ENCODE data around the gene CEP19.

CEP19 gene

DNA sequence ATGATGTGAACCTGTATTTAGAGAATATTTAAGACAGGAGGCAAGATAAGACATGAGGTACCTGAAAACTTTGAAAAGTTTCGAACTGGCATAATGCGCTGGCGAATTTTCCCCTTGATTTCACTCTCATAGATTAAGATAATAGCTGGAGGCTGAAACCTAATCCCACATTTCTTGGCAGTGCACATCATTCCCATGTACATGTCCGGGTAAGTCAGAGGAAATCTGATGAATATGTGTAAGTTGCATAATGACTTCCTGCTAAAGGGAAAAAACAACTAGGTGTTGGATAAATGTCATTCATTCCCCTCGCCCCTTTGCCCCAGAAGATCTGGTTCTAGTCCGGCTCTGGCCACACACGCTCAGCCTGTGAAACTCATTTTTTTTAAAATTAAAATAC is 3.6 kb downstream of the CEP19 start:
- DNase-seq (ENCODE audit: low spot score) = no peak

DNA sequence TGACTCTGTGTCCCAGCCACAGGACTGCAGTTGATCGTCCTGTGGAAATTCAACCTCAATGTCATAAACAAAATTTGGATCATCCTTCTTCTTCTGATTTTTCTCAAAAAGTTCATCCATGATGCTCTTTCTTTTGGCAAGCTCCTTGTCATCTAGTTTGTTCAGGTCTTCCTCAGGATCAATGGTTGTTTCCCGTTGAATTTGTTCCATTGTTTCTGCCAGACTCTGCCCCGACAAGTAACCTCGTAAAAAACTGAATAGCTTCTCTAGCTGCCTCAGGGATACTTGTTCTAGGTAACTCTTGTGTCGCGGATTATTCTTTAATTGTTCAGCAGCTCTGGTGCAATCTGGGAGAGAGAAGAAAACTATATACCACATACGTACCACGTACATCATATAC is 4.5 kb downstream of the CEP19 start:
- DNase-seq (ENCODE audit: low spot score) = no peak

DNA sequence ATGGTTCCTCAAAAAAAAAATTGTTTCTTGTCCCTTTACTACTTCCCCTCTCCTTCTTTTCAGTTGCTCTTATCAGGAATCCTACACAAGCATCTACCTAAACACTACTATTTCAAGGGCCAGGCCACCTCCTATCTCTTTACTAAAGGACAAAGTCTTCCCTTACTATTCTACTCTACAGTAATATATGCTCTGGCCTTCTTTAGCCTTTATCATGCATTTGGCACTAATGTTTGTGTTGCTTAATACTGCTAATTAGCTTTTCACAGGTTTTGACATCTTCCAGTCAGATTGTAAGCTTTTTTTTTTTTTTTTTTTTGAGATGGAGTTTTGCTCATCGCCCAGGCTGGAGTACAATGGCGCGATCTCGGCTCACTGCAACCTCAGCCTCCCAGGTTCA is 5.3 kb downstream of the CEP19 start:
- DNase-seq (ENCODE audit: low spot score) = no peak

DNA sequence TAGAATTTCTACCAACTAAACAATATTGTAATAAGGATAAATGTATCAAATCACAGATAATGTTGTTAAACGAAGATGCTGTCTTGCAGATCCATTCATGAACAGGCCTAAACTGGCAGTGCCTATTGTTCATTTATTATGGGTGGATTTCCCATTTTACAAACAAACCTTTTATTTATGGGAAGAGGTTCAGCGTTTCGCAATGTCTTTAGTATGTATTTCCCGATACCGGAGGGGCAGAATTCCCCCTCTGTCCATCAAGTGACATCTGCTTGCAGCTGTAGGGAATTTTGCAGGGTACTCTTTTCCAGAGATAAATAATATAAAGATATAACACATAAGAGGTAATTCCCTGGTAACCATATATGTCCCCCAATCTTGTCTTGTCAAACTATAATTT is 5.7 kb downstream of the CEP19 start:
- DNase-seq (ENCODE audit: low spot score) = no peak

DNA sequence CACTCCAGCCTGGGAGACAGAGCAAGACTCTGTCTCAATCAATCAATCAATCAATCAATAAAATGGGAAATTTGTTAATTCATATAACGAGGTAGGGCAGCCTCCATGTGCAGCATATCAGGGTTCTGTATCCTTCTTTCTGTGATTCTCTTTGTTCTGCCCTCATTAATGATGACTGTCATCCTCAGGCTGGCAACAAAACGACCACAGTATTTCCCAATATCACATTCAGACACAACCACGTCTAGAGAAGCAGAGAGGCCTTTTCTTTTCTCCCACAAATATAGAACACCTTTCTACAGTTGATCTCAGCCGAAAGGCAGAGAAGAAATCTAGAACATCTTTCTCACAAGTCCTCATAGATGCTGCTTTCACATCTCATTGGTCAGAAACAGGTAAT is 11.2 kb downstream of the CEP19 start:
- no peak for DNase-seq (ENCODE audit: low spot score)

DNA sequence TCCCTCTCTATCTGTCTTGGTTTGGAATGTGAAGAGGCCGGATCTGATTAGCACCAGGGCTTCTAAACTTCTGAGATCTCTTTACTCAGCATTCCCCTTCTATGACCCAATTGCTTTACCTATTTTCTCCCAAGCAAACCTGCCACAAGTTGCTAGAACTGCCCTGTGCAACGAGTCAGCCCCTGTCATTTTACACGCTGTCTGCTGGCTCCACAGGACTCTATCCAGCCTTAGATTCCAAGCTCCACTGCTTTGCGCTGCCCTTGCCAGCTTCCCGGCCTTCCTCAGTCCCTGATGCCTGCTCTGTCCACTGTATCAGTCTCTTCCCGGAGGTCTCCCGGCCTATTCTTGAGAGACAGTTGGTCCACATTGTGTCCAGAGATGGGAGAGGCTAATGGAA is 12.3 kb downstream of the CEP19 start:
- no peak for DNase-seq (ENCODE audit: low spot score)

DNA sequence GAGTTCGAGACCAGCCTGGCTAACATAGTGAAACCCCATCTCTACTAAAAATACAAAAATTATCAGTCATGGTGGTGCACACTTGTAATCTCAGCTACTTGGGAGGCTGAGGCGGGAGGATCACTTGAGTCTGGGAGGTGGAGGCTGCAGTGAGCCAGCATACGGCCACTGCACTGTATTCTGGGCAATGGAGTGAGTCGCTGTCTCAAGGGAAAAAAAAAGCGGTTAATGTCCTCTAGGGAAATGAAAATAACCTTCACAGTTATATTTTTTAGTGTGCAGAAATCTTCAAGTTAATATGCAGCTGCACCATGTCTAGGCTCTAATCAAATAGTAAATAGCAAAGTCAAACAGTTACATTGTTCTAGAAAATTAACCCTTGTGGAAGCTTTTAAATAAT is 14.8 kb downstream of the CEP19 start:
- no peak for DNase-seq (ENCODE audit: low spot score)

DNA sequence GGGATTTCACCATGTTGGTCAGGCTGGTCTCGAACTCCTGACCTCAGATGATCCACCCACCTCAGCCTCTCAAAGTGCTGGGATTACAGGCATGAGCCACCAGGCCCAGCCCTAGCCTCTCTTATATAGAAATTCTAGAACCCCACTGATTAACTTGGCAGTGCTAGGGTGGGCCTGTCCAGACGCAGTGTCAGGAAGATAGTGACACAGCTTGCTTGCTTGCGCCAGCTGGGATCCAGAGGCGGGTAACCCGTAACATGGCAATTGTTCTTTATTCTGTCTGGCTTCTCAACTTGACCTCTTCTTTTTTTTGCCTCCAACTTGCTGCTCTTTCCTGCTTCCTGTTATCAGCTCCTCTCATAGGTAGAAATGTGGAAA is 16.2 kb downstream of the CEP19 start:
- DNase-seq (ENCODE audit: low spot score) = no peak

DNA sequence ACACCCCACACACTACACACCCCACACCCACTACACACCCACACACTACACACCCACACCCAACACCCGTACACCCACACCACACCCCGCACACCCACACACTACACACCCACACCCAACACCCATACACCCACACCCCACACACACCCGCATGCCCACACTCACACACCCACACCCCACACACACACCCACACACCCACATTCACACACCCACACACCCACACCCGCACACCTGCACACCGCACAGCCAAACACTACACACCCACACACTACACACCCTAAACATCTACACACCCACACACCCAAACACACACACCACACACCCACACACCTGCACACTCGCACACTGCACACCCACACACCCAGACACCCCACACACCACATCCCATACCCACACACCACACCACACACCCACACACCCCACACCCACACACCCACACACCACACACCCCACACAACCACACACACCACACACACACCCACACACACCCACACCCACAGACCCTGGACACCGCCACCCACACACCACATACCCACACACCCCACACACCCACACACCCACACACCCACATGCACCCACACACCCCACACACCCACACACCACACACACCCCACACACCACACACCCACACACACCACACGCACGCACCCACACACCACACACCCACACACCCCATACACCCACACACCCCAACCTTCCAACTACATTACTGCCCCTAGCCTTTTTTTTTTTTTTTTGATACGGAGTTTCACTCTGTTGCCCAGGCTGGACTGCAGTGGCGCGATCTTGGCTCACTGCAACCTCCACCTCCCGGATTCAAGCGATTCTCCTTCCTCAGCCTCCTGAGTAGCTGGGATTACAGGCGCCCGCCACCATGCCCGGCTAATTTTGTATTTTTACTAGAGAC is 16.9 kb downstream of the CEP19 start:
- DNase-seq (ENCODE audit: low spot score) = no peak

DNA sequence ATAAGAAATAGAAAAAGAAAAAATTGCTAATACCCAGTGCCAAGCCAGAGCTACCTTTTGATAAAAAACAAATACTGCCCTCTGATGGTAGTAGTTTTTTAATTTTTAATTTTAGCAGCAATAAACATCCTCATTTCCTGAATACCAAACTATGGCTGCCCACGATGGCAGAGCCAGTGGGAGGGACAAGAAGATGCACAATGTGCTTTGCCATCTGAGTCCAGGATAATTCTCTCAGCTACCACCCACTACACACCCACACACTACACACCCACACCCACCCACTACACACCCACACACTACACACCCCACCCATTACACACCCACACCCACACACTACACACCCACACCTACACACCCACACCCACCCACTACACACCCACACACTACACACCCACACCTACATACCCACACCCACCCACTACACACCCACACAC is 17.8 kb downstream of the CEP19 start:
- no peak for DNase-seq (ENCODE audit: low spot score)

DNA sequence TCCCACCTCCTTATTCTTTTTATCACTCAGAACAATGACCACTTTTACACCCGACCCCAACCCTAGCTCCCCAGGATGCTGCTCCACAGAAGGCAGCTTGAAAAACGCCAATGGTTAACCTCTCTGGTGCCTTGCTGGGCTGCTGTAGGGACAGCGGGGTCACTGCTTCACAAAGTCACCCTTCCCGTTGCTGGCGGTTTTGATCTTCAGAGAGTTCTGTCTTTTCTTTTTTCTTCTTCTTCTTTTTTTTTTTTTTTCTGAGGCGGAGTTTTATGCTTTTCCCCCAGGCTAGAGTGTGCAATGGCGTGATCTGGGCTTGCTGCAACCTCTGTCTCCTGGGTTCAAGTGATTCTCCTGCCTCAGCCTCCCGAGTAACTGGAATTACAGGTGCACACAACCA is 20.7 kb downstream of the CEP19 start:
- DNase-seq (ENCODE audit: low spot score) = no peak

DNA sequence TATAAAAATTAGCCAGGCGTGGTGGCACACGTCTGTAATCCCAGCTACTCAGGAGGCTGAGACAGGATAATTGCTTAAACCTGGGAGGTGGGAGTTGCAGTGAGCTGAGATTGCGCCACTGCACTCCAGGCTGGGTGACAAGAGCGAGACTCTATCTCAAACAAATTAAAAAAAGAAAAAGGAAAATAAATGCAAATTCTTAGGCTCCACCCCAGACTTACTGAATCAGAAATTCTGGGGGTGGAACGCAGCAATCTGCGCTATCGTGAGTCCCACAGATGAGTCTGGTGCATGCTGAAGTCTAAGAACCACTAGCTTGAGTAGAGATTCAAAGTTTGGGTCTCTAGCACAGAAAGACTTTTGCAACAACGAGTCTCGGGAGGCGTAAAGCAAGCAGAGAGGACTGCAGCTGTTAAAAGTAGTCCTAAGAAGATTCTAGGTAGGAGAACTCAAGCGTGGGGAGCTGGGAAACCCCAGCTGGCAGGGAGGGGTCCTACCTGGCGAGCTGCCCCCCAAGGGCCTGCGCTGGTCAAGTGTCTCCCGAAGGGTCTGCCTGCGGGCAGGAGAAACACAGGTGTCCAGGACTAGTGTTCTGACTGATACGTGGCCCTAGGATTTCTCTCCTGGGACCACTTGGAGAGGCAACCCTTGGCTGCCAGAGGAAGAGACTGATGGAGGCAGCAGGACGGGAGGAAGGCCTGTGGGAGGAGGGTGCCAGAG is 21.9 kb downstream of the CEP19 start:
- DNase-seq (ENCODE audit: low spot score) = no peak

DNA sequence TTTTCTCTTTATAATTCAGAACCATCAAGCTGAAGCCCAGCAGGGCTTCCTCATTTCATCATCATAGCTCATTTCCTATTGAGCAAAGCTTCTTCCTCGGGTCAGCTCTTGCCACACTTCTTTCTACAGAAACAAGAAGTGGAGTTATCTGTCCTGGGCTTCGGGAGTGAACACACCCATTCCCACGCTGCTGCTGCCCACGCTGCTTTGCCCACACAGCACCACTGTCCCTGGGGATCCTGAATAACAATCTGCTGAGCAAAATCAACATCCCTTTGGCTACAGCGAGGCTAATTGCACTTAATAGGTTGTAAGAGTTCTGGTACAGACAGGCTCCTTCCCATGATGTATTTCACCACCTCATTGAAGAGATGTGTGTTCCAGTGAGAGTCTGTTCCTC is 23.7 kb downstream of the CEP19 start:
- DNase-seq (ENCODE audit: low spot score) = no peak

DNA sequence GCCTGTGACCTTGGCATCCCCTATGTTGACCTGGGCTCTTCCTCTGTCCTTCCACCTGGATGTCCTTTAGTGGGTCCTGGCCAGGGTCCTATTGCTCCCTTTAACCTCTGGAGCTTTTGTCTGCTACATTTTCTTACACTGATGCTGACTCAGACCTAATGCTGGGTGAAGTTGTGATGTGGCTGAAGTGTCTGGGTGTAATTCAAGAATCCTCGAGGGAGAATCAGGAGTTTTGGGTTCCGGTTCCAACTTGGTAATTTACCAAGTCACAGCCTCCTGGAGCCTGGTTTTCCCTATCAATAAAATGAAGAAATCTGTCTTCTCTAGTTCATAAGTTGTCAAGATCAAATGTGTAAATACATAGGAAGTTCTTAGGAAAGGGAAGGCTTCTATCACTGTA is 25.6 kb downstream of the CEP19 start:
- no peak for DNase-seq (ENCODE audit: low spot score)

DNA sequence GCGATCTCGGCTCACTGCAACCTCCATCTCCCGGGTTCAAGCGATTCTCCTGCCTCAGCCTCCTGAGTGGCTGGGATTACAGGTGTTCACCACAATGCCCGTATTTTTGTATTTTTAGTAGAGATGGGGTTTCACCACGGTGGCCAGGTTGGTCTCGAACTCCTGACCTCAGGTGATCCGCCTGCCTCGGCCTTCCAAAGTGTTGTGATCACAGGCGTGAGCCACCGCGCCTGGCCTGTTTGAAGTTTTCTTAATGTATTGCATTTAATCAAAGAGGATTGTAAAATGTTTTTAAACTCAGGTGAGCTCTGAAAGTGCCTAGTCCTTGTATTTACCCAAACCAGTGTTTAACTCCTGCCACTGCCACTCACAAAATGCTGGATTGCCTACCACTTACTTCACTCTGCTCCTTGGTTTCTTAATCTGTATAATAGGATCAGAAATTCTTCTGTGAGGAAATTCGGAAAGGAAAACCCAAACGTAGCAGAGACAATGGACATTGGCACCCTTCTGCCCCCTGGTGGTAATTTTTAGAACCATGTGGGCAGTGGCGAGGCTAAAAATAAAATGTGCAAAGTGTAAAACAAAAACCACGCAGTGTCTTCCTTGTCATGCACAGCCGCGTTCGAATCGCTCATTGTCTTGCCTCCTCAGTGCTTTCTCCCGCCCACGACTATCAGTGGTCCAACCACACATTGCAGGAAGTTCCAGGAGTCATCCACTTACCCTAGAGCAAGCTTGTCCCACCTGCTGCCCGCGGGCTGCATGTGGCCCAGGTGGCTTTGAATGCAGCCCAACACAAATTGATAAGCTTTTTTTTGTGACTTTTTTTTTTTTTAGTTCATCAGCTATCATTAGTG is 27.3 kb downstream of the CEP19 start:
- peak; percentile 69 for DNase-seq (ENCODE audit: low spot score)

DNA sequence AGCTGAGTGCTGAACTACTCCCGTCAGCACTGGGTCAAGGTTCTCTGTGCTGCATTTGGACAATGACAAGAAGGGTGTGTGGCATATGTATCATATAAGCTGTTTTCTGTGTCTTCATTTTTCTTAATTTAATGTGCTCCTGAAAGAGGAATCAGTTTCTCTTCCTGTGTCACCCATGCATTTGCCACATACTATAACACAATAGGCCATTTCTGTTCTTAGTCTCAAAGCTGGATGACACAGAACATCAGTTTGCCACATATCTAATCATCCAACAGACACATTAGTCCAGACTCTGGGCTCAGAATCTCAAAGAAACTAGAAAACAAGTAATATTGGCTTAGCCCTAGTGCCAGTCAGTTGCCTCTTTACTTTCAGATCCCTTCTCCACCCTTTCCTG is 34.1 kb downstream of the CEP19 start:
- no peak for DNase-seq (ENCODE audit: low spot score)

DNA sequence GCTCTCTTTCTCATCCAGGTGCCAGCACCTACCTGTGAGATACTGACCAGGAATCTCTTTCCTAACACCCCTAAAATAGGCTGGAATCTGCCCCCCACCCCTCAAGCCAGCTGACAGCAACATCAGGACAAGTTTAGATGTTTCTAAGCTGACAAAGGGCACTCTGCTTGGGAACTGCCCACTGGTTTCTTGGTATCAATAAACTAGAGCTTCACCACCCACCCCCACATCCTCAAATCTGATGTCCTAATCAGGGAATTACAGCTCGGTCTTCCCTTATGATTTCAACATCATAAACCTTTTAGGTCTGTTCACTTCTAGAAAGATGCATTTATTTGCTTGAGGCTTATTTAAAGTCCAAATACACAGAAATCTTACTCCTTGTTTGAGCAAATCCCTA is 34.7 kb downstream of the CEP19 start:
- DNase-seq (ENCODE audit: low spot score) = no peak

DNA sequence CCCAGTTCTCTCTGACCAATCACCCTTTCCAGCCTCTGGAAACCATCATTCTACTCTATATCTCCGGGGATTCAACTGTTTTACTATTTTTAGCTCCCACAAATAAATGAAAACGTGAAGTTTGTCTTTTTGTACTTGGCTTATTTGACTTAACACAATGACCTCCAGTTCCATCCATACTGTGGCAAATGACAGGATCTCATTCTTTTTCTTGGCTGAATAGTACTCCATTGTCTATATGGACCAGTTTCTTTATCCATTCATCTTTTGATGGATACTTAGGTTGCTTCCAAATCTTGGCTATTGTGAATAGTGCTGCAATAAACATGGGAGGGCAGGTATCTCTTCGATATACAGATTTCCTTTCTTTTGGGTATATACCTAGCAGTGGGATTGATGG is 38.4 kb downstream of the CEP19 start:
- no peak for DNase-seq (ENCODE audit: low spot score)

DNA sequence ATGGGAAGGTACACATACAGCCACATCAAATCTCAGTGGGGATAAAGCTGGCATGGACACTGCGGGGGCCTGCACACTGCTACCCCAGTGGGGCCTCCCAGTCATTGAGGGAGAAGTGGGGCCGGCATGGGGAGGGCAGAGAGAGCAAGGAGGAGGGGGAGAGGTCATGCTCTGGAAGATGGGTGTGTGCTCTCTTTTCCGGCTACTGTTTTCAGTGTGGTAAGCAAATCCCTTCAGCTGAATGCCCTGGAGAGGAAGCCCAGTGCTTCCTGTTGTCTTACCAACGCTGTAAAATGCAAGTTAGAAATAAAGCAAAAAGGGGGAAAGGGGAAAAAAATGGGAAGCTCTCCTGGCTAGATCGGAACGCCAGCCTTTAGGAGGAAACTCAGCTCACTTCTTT is 41.7 kb downstream of the CEP19 start:
- DNase-seq (ENCODE audit: low spot score) = no peak

DNA sequence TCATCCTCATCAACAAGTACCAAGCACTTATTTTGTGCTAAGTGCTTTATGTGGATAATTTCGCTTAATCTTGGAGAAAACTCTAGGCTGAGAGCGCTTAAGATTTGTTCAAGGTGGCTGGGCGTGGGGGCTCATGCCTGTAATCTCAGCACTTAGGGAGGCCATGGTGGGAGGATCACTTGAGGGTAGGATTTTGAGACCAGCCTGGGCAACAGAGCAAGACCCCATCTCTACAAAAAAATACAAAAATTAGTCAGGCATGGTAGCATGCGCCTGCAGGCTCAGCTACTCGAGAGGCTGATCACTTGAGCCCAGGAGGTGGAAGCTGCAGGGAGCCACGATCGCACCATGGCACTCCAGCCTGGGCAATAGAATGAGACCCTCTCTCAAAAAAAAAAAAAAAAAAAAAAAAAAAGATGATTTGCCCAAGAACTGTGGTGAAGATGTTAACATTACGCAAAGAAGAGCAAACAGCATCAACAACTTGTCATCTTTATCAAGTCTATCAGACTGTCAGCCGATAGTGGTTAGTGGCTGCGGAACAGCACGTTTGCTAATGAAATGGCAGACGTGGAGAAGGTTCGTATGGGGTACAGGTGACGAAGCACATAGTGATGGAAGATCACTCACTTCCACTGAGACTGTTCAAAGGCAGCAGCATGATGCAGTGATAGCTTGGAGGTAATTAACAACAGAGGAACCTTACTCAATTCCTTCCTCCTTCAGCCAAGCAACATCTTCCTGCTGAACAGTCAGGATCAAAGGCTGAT is 44.8 kb downstream of the CEP19 start:
- DNase-seq (ENCODE audit: low spot score) = no peak

DNA sequence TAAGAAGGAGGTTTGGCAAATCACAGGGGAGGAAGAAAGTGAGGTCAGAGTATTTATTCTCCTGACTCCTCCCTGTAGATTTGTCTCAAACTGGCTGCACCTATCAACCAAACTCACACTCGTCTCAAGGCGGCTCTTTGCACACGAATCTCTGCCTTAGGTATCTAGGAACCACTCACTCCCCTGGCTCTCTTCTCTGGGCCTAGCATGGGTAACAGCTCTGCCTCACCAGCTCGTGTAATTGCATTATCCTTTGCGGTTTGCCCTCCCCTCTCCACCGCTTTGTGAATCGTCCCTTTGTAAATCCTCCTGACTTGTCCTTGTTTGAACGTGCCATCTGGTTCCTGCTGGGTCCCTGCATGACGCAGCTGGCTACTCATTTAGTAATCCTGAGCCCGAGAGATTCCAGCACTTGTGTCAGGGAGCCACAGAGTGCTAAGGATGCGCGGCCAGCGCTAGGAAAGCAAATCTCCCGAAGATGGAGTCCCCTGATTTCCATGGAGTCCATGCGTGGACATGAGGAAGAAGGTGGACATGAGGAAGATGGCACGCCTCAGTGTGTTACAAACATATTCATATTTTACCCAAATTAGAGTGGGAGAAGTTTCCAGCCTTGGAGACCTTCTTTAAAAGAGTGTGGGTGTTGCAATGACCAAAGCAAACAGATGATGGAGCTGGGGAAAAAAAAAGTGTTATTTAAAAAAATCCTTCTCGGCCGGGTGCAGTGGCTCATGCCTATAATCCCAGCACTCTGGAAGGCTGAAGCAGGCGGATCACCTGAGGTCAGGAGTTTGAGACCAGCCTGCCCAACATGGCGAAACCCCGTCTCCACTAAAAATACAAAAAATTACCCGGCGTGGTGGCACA is 45.8 kb downstream of the CEP19 start:
- DNase-seq (ENCODE audit: low spot score) = peak; percentile 53

Measured in iPS-NIHi11 (cell line).